Fibroblast of skin of right biceps (primary cell): Measurements from ENCODE around the gene NUDT16L1.

Experiments used
- DNase-seq: peaks from one replicate; pipeline ENCODE4 v3.0.0-alpha.2; 2013

The NUDT16L1 gene

DNA sequence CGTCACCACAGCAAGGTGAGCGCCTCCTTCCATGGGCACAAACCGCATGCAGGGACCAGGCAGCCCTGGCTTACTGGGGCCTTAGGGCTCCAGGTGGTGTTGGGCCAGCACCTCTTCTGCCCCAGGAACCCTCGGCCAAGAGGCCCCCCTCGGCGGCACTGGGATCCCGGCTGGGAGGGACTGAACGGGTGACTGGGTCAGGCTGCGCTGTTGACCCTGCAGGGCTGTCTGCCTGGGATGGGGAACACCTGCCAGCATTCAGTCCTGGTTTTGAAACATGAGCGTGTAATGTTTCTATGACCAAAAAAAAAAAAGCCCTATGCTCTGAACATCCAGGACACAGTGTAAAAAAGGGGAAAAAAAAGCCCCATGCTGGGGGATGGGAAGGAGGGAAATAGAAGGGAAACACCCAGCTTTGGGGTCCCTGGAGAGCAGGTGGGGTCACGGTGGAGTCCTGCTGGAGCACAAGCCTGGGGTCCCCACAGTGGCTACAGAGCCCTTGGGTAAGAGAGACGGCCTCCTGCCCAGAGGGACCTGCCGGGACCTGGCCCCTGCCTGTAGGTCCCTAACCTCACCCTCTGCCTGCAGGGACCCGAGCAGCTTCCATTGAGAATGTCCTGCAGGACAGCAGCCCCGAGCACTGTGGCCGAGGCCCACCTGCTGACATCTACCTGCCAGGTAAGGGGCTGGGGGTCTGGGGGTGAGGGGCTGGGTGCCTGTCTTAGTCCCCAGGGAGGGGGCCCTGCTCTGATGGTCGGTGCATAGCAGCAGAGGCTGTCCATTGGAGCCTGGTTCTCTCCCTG is 9.9 kb upstream of the NUDT16L1 start:
- no peak for DNase-seq

- DNase-seq, result no peak
Measured at GRCh38 chr16:4684058-4684715, 9.2 kb upstream of the NUDT16L1 start.

- no peak for DNase-seq
Measured at GRCh38 chr16:4684763-4685162, 8.6 kb upstream of the NUDT16L1 start.

DNA sequence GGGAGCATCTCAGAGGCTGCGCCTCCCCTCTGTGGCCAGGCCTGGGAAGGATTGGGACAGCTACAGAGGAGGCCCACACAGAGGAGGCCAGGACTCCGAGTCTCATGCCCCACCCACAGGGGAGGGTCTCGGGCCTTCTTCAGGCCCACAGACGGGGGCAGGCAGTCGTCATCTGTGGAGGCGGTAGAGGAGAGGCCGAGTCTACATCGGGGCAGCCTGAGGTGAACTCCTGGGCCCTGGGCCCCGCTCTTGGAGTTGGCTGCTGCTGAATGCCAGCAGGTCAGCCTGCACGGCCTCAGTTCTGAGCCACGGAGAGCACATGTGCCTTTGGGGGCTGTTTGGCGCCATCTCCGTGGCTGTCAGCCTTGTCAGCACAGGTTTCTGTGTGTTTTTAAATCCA is 8.1 kb upstream of the NUDT16L1 start:
- no peak for DNase-seq

- no peak for DNase-seq
Measured at GRCh38 chr16:4685776-4686496, 7.4 kb upstream of the NUDT16L1 start.

- no peak for DNase-seq
Measured at GRCh38 chr16:4686497-4687210, 6.7 kb upstream of the NUDT16L1 start.

DNA sequence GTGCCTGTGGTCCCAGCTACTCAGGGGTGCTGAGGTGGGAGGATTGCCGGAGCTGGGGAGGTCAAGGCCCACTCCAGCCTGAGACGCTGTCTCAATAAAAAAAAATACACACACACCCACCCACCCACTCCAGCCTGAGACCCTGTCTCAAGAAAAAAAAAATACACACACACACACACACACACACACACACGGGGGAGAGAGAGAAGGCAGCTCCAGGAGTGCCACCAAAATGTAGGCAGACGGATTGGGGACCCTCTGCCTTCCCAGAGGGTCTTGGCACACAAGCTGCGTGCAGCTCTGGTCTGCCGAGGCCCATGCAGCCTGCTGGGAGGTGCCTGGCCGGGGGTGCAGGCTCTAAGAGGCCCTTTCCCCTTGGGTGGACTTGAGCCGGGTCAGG is 5.9 kb upstream of the NUDT16L1 start:
- DNase-seq, result no peak

GRCh38 chr16:4687946-4688673 is 5.3 kb upstream of the NUDT16L1 start:
- DNase-seq, result no peak

DNA sequence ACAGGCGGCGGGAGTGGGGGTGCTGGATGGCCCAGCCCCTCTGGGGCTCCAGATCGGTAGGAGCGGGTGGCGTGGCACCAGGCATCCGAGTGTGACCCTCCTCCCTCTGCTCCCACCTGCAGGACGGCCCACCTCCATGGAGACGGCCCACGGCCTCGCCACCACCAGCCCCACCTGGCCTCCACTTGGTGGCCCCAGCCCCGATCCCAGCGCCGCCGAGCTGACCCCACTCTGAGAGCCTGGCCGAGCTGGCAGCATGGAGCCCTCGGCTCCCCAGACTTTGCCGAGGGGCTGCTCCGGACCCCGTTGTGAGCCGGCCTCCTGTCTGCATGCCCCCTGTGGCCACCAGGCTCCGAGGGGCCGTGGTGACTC is 4.7 kb upstream of the NUDT16L1 start:
- no peak for DNase-seq

GRCh38 chr16:4689091-4689671 is 4.2 kb upstream of the NUDT16L1 start:
- no peak for DNase-seq

GRCh38 chr16:4689864-4690704 is 3.3 kb upstream of the NUDT16L1 start:
- DNase-seq, result no peak

- no peak for DNase-seq
Measured at GRCh38 chr16:4690946-4691665, 2.3 kb upstream of the NUDT16L1 start.

DNA sequence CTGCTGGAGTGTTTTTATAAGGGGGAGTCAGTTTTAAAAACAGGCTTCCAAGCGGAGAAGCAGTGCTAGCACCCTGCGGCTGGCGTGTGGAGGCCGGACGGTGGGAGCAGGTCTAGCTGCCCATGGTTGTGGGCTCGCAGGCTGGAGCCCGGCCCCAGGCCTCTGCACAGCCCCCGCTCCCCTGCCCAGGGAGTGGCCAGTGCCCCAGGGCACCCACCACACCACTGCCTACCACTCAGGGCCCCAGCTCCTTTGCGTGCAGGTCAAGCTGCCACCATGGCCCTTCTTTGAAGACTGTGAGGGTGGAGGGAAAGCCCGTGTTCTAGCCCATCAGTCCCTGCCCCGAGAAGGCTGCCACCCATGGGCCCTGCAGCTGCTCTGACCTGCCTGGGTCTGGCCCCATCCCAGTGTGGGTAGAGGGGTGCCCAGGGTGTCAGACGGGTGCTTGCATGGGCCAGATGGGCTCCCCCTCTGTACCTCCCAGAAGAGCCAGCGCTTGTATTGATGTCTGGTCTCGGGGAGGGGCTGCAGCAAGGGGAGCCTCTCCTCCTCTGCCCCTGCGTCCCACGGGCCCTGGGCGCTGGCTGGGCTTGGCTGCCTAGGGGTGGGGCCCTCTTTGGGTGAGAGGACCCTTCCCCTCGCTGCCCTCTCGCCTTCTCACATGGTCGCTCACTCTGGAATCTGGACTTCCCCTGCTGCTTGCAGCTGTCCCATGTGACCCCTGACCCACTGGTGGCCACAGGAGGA is 1.5 kb upstream of the NUDT16L1 start:
- DNase-seq, result no peak

GRCh38 chr16:4692460-4693295 is 684 bp upstream of the NUDT16L1 start:
- no peak for DNase-seq

GRCh38 chr16:4693956-4694641 is 737 bp downstream of the NUDT16L1 start:
- DNase-seq, result peak; percentile 47

DNA sequence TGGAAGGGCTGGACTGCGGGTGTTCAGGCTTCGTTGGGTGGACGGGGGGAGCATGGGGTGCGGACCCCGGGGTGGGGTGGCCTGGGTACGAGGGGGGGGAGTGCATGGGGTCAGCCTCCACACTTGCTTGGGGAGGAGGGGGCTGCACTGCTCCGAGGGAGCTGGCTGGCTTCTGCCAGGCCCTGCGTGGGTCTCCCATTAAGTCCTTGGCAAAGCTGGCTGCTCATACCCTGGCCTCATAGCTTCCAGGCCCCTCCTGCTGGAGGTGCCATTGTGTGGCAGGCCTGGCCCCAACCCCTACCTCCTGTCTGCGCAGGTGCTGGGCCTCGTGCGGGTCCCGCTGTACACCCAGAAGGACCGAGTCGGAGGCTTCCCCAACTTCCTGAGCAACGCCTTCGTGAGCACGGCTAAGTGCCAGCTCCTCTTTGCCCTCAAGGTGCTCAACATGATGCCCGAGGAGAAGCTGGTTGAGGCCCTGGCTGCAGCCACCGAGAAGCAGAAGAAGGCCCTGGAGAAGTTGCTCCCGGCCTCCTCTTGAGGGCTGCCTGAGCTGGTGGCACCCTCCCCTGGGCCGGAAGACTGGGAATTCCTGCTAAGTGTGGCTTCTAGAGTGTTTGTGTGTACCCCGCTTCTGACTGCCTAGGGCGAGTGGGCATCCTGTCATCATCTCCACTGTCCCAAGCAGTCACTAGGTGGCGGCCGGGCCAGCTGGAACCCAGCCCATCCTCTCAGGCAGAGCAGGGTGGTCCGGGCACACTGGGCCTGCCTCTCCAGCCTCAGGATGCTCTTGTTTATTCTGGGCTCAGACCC is 1.5 kb downstream of the NUDT16L1 start:
- DNase-seq, result no peak

GRCh38 chr16:4695473-4696171 is 2.3 kb downstream of the NUDT16L1 start:
- DNase-seq, result no peak
